ENCODE results near the gene BEST1. TPM values are rescaled to one million over a fixed set of nuclear protein-coding genes. Genes with fewer than 3 reads are reported as not detected.
A peak's percentile ranks its signal among the peaks of the same experiment; 100 is the strongest.

The BEST1 gene
- polyA plus RNA-seq, 2 of the 4 experiments (the other 2 are of a cell fraction) = 1.2 to 1.9 TPM

- peak in 1 of 2 experiments; percentile 10; a peak in 2 of 5 replicates for TF ChIP-seq JUN (IDR thresholded peaks at IDR 0.05)
- peak; percentile 17; the same call in 1 of the 2 replicates for TF ChIP-seq NPAS2 (CRISPR knock-in tag; IDR thresholded peaks at IDR 0.05; ENCODE audit: borderline replicate concordance)
- TF ChIP-seq HOXB13 (CRISPR knock-in tag; IDR thresholded peaks at IDR 0.05; ENCODE audit: low read depth) = peak; percentile 64; the same call in 1 of the 2 replicates
- no peak for TF ChIP-seq SMC3 (IDR thresholded peaks at IDR 0.05)
- TF ChIP-seq HDAC2 (IDR thresholded peaks at IDR 0.05) = no peak
- TF ChIP-seq ZC3H11A (IDR thresholded peaks at IDR 0.05) = no peak
These were observed 22.0 kb downstream of the BEST1 start (continued) for GRCh38 chr11:61972112-61972671.

GRCh38 chr11:61972672-61973475 lies 22.7 kb downstream of the BEST1 start:
- DNase-seq (ENCODE audit: low read depth in 1 of 2, low spot score in 1 of 2) = peak in 1 of 2 experiments; percentile 79
- ChIA-PET POLR2A (interaction anchor here (0.6 to 8.1 kb wide), 10 partner anchors 10 to 80 kb away, joined by 3 to 75 read pairs (median 6); no protein-coding TSS in a partner anchor), CTCF (interaction anchor here (0.6 to 12.9 kb wide), 11 partner anchors 12 to 108 kb away, joined by 3 to 92 read pairs (median 4); no protein-coding TSS in a partner anchor)
- H3K4me1 ChIP-seq = peaks cover 89% of the 10 kb centered on the region
- H3K9me3 ChIP-seq = no peaks in the 10 kb centered on the region
- H3K4me2 ChIP-seq = peak overlapping the region; percentile 67
- no peak for FAIRE-seq
- peak overlapping the region; percentile 97 to 99 for H3K27ac ChIP-seq
- peak; percentile 3 to 17; a peak in 4 of 6 replicates for ATAC-seq
- H3K4me3 ChIP-seq = no peak overlapping the region; the same call in 2 of the 3 replicates
- WGBS (ENCODE audit: missing lambda C conversion rate) = 38% methylated on average over 11 of the region's 11 CpGs
- TF ChIP-seq, protein P1, sequence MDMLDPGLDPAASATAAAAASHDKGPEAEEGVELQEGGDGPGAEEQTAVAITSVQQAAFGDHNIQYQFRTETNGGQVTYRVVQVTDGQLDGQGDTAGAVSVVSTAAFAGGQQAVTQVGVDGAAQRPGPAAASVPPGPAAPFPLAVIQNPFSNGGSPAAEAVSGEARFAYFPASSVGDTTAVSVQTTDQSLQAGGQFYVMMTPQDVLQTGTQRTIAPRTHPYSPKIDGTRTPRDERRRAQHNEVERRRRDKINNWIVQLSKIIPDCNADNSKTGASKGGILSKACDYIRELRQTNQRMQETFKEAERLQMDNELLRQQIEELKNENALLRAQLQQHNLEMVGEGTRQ (IDR thresholded peaks at IDR 0.05) = no peak
- TF ChIP-seq CTCF (IDR thresholded peaks at IDR 0.05) = no peak
- TF ChIP-seq KDM5A (IDR thresholded peaks at IDR 0.05) = no peak
- no peak for TF ChIP-seq POLR2A (IDR thresholded peaks at IDR 0.05; ENCODE audit: low read length)
- TF ChIP-seq GATA3 (IDR thresholded peaks at IDR 0.05; ENCODE audit: borderline replicate concordance) = no peak
- no peak for TF ChIP-seq RARB (CRISPR knock-in tag; IDR thresholded peaks at IDR 0.05)
- TF ChIP-seq MAZ (IDR thresholded peaks at IDR 0.05; ENCODE audit: borderline replicate concordance, low read depth, low read length) = no peak
- no peak for TF ChIP-seq TFCP2L1 (CRISPR knock-in tag; IDR thresholded peaks at IDR 0.05)
- no peak for TF ChIP-seq RFX5 (IDR thresholded peaks at IDR 0.05)
- TF ChIP-seq PBX3 (IDR thresholded peaks at IDR 0.05) = no peak
- TF ChIP-seq, protein P2, sequence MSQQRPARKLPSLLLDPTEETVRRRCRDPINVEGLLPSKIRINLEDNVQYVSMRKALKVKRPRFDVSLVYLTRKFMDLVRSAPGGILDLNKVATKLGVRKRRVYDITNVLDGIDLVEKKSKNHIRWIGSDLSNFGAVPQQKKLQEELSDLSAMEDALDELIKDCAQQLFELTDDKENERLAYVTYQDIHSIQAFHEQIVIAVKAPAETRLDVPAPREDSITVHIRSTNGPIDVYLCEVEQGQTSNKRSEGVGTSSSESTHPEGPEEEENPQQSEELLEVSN (IDR thresholded peaks at IDR 0.05; ENCODE audit: borderline replicate concordance, low read depth) = no peak
- peak; percentile 22 for TF ChIP-seq MAX (IDR thresholded peaks at IDR 0.05)
- no peak; a peak in 2 of 5 replicates for TF ChIP-seq RAD21 (conservative IDR thresholded peaks at IDR 0.05 in 1 of 2, IDR thresholded peaks at IDR 0.05 in 1 of 2)
- TF ChIP-seq HOXB13 (CRISPR knock-in tag; IDR thresholded peaks at IDR 0.05; ENCODE audit: low read depth) = peak; percentile 53; the same call in 1 of the 2 replicates
- no peak for TF ChIP-seq RCOR1 (IDR thresholded peaks at IDR 0.05; ENCODE audit: low read depth, low read length)
- TF ChIP-seq FOSL2 (IDR thresholded peaks at IDR 0.05) = no peak
- TF ChIP-seq FOSL2 (CRISPR knock-in tag; IDR thresholded peaks at IDR 0.05) = peak; percentile 74
- peak; percentile 83 for TF ChIP-seq ATOH8 (CRISPR knock-in tag; IDR thresholded peaks at IDR 0.05; ENCODE audit: low read depth)
- TF ChIP-seq RNF2 (IDR thresholded peaks at IDR 0.05; ENCODE audit: borderline replicate concordance, low read depth) = no peak
- TF ChIP-seq ZSCAN20 (CRISPR knock-in tag; IDR thresholded peaks at IDR 0.05) = peak; percentile 75; the same call in 1 of the 2 replicates
- no peak for TF ChIP-seq CBX2 (IDR thresholded peaks at IDR 0.05; ENCODE audit: borderline replicate concordance, low read depth)
- no peak; the same call in 1 of the 2 replicates for TF ChIP-seq EHF (CRISPR knock-in tag; IDR thresholded peaks at IDR 0.05)
- no peak for TF ChIP-seq ELK1 (IDR thresholded peaks at IDR 0.05; ENCODE audit: low read depth, low read length)
- TF ChIP-seq MAFK (IDR thresholded peaks at IDR 0.05; ENCODE audit: partially characterized antibody) = no peak
- no peak for TF ChIP-seq EHMT2 (IDR thresholded peaks at IDR 0.05; ENCODE audit: low read depth)
- TF ChIP-seq KDM1A (IDR thresholded peaks at IDR 0.05; ENCODE audit: low read depth) = no peak
- no peak for TF ChIP-seq SREBF2 (IDR thresholded peaks at IDR 0.05)

Measured in A549 (cell line).